Progenitor cell of endocrine pancreas (in vitro differentiated cells): ENCODE data around the gene WTIP. TPM values are rescaled to one million over a fixed set of nuclear protein-coding genes. Genes with fewer than 3 reads are reported as not detected.
A peak's percentile ranks its signal among the peaks of the same experiment; 100 is the strongest.

ENCODE experiments used
- DNase-seq: peaks from one replicate; pipeline ENCODE4 v3.0.0; 2021; ENCODE audit warnings: low spot score; ENCODE audit not compliant: unreplicated experiment
- H3K27ac Mint-ChIP-seq: 2 replicates; pipeline ENCODE4 v1.8.0; 2021; ENCODE audit warnings: mild to moderate bottlenecking, moderate library complexity, mixed read lengths
- H3K27me3 Mint-ChIP-seq: 2 replicates; pipeline ENCODE4 v1.8.0; 2021; ENCODE audit warnings: mixed read lengths
- H3K36me3 Mint-ChIP-seq: 2 replicates; pipeline ENCODE4 v1.8.0; 2022; ENCODE audit warnings: mixed read lengths; ENCODE audit not compliant: insufficient read depth
- H3K4me1 Mint-ChIP-seq: 2 replicates; pipeline ENCODE4 v1.8.0; 2021; ENCODE audit warnings: low read depth, mixed read lengths
- H3K4me3 Mint-ChIP-seq: 2 replicates; pipeline ENCODE4 v1.8.0; 2021; ENCODE audit warnings: low read depth, mild to moderate bottlenecking, moderate library complexity, mixed read lengths
- H3K9me3 Mint-ChIP-seq: 2 replicates; pipeline ENCODE4 v1.8.0; 2021; ENCODE audit warnings: low read depth, mixed read lengths
- total RNA-seq: library from RNA; stranded (reverse); gene quantifications from 2 replicates; pipeline ENCODE4 v1.2.1, GENCODE V29; 2021
- TF ChIP-seq, protein P1 (sequence below): fragments of 200-600 bp; sonication (generic); IDR thresholded peaks from one replicate; pipeline ENCODE4 v1.5.0; 2021; ENCODE audit warnings: antibody characterized with exemption, mild to moderate bottlenecking; ENCODE audit not compliant: unreplicated experiment

WTIP gene
- total RNA-seq, 1 donor from 2014 or later: 24.4 TPM

GRCh38 chr19:34502582-34503411 is 21.2 kb downstream of the WTIP start:
- no peak for DNase-seq
- no peaks in the 10 kb centered on the region for H3K9me3 Mint-ChIP-seq
- no peak overlapping the region for H3K4me3 Mint-ChIP-seq
- H3K4me1 Mint-ChIP-seq: no peaks in the 10 kb centered on the region
- no peak overlapping the region for H3K27ac Mint-ChIP-seq
- no peaks in the 10 kb centered on the region for H3K27me3 Mint-ChIP-seq
- TF ChIP-seq, protein P1, sequence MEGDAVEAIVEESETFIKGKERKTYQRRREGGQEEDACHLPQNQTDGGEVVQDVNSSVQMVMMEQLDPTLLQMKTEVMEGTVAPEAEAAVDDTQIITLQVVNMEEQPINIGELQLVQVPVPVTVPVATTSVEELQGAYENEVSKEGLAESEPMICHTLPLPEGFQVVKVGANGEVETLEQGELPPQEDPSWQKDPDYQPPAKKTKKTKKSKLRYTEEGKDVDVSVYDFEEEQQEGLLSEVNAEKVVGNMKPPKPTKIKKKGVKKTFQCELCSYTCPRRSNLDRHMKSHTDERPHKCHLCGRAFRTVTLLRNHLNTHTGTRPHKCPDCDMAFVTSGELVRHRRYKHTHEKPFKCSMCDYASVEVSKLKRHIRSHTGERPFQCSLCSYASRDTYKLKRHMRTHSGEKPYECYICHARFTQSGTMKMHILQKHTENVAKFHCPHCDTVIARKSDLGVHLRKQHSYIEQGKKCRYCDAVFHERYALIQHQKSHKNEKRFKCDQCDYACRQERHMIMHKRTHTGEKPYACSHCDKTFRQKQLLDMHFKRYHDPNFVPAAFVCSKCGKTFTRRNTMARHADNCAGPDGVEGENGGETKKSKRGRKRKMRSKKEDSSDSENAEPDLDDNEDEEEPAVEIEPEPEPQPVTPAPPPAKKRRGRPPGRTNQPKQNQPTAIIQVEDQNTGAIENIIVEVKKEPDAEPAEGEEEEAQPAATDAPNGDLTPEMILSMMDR: no peak
- peaks cover 5% of the 10 kb centered on the region for H3K36me3 Mint-ChIP-seq

DNA sequence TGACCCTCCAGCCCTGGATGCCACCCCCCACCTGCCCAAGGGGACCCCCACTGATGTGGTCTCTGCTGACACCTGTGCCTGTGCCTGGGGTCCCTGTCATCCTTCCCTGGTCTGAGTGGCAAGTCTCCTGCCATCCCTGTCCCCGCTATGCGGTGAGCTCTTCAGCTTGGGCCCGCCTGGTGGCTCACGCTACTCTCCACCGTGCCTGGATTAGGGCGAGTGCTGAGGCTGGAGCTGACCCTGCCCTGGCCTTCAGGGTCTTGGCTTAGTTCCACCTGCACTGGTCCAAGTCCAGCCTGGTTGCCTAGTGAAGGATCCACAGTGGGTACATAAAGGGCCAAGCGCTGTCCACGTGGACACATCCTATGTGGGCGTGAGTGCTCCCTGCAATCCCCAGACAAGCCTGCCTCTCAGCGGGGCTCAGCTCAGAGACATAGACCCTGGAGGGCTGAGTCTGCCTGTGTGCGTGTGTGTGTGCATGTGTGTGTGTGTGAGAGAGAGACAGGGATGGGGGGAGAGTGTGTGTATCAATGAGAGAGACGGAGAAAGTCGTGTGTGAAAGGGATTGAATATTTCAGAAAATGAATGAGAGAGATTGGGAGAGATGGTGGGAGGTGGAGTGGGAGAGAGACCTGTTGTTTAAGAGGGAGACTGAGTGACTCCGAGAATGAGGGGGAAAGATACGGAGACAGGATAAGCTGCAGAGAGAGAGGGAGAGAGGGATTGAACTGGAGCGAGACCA is 22.1 kb downstream of the WTIP start:
- Mint-ChIP-seq H3K27ac (peak overlapping the region; percentile 26), H3K4me3 (no peak overlapping the region), H3K4me1 (no peaks in the 10 kb centered on the region), H3K36me3 (no peaks in the 10 kb centered on the region), H3K27me3 (no peaks in the 10 kb centered on the region), H3K9me3 (no peaks in the 10 kb centered on the region)
- TF ChIP-seq, protein P1: no peak
- DNase-seq: no peak

DNA sequence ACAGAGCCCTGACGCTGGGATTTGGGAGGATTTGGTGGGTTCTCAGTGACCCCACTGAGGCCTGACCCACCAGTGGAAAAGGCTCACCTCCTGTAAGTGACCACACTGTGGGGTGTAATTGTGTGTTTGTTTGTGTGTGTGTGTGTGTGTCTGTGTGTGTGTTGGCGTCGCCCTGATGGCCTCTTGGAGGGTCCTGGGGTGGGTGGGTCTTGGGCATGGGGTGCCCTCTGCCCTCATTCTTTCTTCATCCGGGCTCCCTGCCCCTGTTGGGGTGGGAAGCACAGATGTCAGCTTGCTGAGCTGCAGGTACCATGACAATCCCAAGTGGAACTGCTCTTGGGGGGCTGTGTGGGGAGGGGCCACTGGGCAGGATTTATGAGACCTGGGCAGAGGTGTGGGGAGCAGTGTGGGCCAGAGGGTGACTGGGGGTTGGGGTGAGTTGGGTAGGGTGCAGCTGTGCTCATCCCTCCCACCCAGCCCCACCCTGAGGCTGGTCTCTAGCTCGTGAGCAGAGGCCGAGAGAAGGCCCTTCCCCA is 22.8 kb downstream of the WTIP start:
- Mint-ChIP-seq H3K36me3 (no peaks in the 10 kb centered on the region), H3K27me3 (no peaks in the 10 kb centered on the region), H3K27ac (peak overlapping the region; percentile 26), H3K9me3 (no peaks in the 10 kb centered on the region), H3K4me3 (no peak overlapping the region), H3K4me1 (no peaks in the 10 kb centered on the region)
- DNase-seq: no peak
- TF ChIP-seq, protein P1: no peak

GRCh38 chr19:34504809-34505291 is 23.3 kb downstream of the WTIP start:
- Mint-ChIP-seq H3K4me1 (no peaks in the 10 kb centered on the region), H3K9me3 (no peaks in the 10 kb centered on the region), H3K36me3 (no peaks in the 10 kb centered on the region), H3K27ac (no peak overlapping the region), H3K4me3 (no peak overlapping the region), H3K27me3 (no peaks in the 10 kb centered on the region)
- TF ChIP-seq, protein P1: no peak
- DNase-seq: no peak

- H3K27ac Mint-ChIP-seq: peak overlapping the region; percentile 69
Observed at GRCh38 chr19:34505321-34506025, 23.9 kb downstream of the WTIP start.

More at GRCh38 chr19:34505321-34506025, 23.9 kb downstream of the WTIP start:
- DNase-seq: no peak
- peaks cover under 1% of the 10 kb centered on the region for H3K9me3 Mint-ChIP-seq
- no peaks in the 10 kb centered on the region for H3K36me3 Mint-ChIP-seq
- H3K4me1 Mint-ChIP-seq: no peaks in the 10 kb centered on the region
- no peak overlapping the region for H3K4me3 Mint-ChIP-seq
- no peaks in the 10 kb centered on the region for H3K27me3 Mint-ChIP-seq
- TF ChIP-seq, protein P1: no peak
